Prostate gland (tissue), 2 donors: ENCODE data around the gene HBP1.

Experiments used
- POLR2A ChIP-seq: fragments of 450-650 bp; IDR thresholded peaks from one replicate; pipeline ENCODE4 v1.6.1; 2016; ENCODE audit warnings: antibody characterized with exemption, mild to moderate bottlenecking
- POLR2AphosphoS5 ChIP-seq: sonication (generic); formaldehyde crosslinking; IDR thresholded peaks from one replicate; pipeline ENCODE4 v1.6.1; 2017; ENCODE audit warnings: antibody characterized with exemption
- TF ChIP-seq, protein P1 (sequence below), 4 experiments: fragments of 200-600 bp in 2 of 4; fragments of 450-650 bp in 2 of 4; sonication (generic) in 2 of 4; IDR thresholded peaks; 1 replicate in 3 of 4; 2 replicates in 1 of 4; pipeline ENCODE4 v1.5.1; 2016 to 2019; ENCODE audit warnings: antibody characterized with exemption in 4 of 4, mild to moderate bottlenecking in 2 of 4, moderate library complexity in 2 of 4

DNA sequence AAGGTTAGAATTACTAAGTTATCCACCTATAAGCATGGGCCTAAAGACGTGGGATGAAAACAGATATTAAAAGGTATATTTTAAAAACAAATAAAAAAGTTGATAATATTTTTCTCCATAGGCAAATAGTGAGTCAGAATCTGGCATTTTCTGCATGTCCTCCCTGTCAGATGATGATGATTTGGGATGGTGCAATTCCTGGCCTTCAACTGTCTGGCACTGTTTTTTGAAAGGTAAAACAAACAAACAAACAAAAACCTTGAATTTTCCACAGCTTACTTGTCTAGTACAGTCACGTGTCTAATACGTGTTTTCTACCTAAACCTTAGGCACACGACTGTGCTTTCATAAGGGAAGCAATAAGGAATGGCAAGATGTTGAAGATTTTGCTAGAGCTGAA lies 17.4 kb downstream of the HBP1 start:
- TF ChIP-seq POLR2AphosphoS5, result no peak
- TF ChIP-seq, protein P1, sequence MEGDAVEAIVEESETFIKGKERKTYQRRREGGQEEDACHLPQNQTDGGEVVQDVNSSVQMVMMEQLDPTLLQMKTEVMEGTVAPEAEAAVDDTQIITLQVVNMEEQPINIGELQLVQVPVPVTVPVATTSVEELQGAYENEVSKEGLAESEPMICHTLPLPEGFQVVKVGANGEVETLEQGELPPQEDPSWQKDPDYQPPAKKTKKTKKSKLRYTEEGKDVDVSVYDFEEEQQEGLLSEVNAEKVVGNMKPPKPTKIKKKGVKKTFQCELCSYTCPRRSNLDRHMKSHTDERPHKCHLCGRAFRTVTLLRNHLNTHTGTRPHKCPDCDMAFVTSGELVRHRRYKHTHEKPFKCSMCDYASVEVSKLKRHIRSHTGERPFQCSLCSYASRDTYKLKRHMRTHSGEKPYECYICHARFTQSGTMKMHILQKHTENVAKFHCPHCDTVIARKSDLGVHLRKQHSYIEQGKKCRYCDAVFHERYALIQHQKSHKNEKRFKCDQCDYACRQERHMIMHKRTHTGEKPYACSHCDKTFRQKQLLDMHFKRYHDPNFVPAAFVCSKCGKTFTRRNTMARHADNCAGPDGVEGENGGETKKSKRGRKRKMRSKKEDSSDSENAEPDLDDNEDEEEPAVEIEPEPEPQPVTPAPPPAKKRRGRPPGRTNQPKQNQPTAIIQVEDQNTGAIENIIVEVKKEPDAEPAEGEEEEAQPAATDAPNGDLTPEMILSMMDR (IDR thresholded peaks at IDR 0.05), result no peak
- no peak for TF ChIP-seq POLR2A
